ENCODE results near the gene ZC3H4. TPM values are rescaled to one million over a fixed set of nuclear protein-coding genes. Genes with fewer than 3 reads are reported as not detected.

The ZC3H4 gene
- total RNA-seq (2014; rRNA removed; shearing (Covaris generic)): 21.5 and 26.7 TPM in 2 replicates

DNA sequence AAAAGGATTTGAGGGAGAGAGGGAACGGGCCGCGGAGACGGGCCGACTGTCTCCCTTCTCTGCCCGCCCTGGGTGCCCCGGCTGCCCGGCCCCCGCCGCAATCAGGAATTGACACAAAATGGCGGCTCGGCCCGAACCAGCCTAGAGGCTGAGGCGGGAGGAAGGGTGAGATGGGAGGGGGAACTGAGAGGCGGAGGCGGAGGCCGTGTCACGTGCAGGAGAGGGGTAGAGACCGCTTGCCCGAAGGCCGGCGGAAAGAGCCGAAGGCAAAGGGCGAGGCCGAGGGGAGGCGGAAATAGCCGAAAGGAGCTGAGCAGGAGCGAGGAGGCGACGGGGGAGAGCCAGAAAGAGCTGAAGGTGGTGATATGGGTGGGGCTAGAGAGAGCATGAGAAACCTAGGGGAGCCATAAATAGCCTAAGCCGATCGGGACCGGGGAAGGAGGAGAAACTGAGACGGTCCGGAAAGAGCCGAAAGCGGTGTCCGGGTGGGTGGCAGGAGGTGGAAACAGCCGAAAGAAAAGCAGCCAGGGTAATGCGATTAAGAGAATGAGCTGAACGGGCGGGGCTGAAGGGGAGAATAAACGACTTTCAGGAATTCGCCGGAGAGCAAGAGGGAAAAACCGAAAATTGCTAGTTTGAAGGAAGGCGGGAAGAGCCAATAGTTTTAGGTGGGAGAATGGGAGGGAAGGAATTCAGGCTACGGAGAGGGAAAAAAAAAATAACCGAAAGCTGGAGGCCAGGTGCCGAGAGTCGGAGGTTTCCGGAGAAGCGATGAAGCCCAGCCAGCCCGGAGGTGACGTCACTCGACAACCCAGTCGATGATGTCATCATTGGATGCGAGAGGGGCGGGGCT is at the start of gene ZC3H4:
Gene ZC3H4 (minus strand): TSS at position 780 of the 853 bp plus-strand sequence. CDS start 1,192 bp downstream, outside the sequence.

GRCh38 chr19:47130589-47131227 is 17.1 kb upstream of the ZC3H4 start, which contains the start of gene SAE1:
Gene SAE1, plus strand, starts transcription at chr19:47130835. Its CDS starts 96 bp downstream, at chr19:47130931.

GRCh38 chr19:47019431-47020041 is 94.0 kb downstream of the ZC3H4 start, which contains the start of gene NPAS1:
Gene NPAS1, plus strand, starts transcription at chr19:47019837. Its CDS starts 1,211 bp downstream, at chr19:47021048.

Other genes with a start within 250 kb of the ZC3H4 start
- 2.7 and 2.9 TPM in 2 replicates for gene NPAS1, start 93.9 kb downstream of the ZC3H4 start, total RNA-seq (2014; rRNA removed; shearing (Covaris generic))
- gene TMEM160, start 65.2 kb downstream of the ZC3H4 start, total RNA-seq (2014; rRNA removed; shearing (Covaris generic)): 58.6 and 89.5 TPM in 2 replicates
- 172 and 182 TPM in 2 replicates for gene SAE1, start 17.1 kb upstream of the ZC3H4 start, total RNA-seq (2014; rRNA removed; shearing (Covaris generic))
- 15.8 and 16.9 TPM in 2 replicates for gene BBC3, start 117.4 kb upstream of the ZC3H4 start, total RNA-seq (2014; rRNA removed; shearing (Covaris generic))
- gene CCDC9, start 142.7 kb upstream of the ZC3H4 start, total RNA-seq (2014; rRNA removed; shearing (Covaris generic)): 20.5 and 22.0 TPM in 2 replicates
- gene INAFM1, start 161.1 kb upstream of the ZC3H4 start, total RNA-seq (2014; rRNA removed; shearing (Covaris generic)): 6.1 and 8.1 TPM in 2 replicates
- gene C5AR1, start 196.1 kb upstream of the ZC3H4 start, total RNA-seq (2014; rRNA removed; shearing (Covaris generic)): 0.64 TPM in 2 replicates
- gene C5AR2, start 218.4 kb upstream of the ZC3H4 start, total RNA-seq (2014; rRNA removed; shearing (Covaris generic)): not detected in 2 replicates
- 30.0 and 34.4 TPM in 2 replicates for gene DHX34, start 235.5 kb upstream of the ZC3H4 start, total RNA-seq (2014; rRNA removed; shearing (Covaris generic))